ENCODE measurements around the gene STARD3. TPM values are rescaled to one million over a fixed set of nuclear protein-coding genes. Genes with fewer than 3 reads are reported as not detected.

STARD3 gene
- total and polyA plus RNA-seq, 2 donors from 2014 or later, result 32.1 to 47.6 TPM

DNA sequence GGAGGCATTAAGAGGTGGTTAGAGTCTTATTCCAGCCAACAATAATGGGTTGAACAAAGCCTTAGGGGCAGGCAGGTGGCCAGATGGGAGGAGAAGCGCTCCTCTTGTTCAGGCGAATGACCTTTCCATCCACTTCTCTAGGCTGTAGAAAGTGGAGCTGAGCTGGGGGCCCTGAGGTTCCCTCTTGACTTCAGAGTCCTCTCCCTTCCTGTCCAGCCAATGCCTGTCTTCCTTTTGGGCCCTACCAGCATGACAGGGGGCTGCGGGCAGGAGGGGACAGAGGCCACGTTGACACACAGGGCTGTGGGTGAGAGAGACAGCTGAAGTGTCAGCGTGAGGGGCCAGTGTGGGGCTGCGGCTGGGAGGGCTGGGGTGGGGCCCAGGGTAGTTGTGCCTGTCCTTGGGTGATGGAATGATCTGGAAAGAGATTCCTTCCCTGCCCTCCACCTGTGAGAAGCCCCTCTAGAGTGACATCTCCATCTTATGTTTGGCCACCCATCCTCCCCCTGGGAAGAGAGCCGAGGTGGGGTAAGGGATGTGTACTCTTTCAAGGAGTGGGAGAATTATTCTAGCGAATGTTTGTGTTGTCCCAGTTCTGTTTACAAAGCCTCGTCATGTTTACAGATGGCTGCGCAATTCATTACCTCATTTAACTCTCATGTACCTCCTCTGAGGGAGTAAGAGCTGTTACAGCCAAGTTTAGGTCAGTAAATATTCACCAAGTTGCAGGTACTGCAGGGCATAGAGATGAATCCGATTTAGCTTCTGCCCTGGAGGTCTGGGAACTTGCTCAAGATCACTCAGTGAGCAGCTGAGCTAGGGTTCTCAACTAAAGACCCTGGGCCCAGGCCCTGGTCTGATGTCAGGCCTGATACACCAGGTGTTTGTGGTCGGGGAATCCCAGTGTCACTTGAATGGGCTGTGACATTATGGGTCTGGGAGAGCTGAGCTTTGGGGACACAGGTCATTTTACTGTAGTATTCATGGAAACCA, 66.3 kb downstream of the STARD3 start:
- Histone ChIP-seq H3K36me3 (ENCODE audit: control insufficient read depth in 2 of 3, insufficient read depth in 3 of 3, low read length in 3 of 3) (peaks cover 0 to 12% (median 7%) of the 10 kb centered on the region in 3 donors), H3K27ac (ENCODE audit: low read depth in 2 of 2, low read length in 2 of 2) (peak overlapping the region; percentile 59 to 80), H3K27me3 (ENCODE audit: control insufficient read depth, insufficient read depth, low read length) (no peaks in the 10 kb centered on the region), H3K9me3 (ENCODE audit: control insufficient read depth in 2 of 3, insufficient read depth in 1 of 3, low read length in 3 of 3) (no peaks in the 10 kb centered on the region), H3K4me1 (ENCODE audit: control insufficient read depth in 2 of 3, insufficient read depth in 2 of 3, low read depth in 1 of 3, low read length in 3 of 3) (peaks cover 0 to 66% (median 41%) of the 10 kb centered on the region in 3 donors), H3K9ac (ENCODE audit: low read length in 3 of 3) (peak overlapping the region in 2 of 3 donors; percentile 22 to 31), H3K4me3 (ENCODE audit: low read length in 3 of 3) (peak overlapping the region in 2 of 3 donors; percentile 4 to 30)
- intact Hi-C loops (cut with DNase I), result no loop called here
- TF ChIP-seq, protein P1, sequence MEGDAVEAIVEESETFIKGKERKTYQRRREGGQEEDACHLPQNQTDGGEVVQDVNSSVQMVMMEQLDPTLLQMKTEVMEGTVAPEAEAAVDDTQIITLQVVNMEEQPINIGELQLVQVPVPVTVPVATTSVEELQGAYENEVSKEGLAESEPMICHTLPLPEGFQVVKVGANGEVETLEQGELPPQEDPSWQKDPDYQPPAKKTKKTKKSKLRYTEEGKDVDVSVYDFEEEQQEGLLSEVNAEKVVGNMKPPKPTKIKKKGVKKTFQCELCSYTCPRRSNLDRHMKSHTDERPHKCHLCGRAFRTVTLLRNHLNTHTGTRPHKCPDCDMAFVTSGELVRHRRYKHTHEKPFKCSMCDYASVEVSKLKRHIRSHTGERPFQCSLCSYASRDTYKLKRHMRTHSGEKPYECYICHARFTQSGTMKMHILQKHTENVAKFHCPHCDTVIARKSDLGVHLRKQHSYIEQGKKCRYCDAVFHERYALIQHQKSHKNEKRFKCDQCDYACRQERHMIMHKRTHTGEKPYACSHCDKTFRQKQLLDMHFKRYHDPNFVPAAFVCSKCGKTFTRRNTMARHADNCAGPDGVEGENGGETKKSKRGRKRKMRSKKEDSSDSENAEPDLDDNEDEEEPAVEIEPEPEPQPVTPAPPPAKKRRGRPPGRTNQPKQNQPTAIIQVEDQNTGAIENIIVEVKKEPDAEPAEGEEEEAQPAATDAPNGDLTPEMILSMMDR (IDR thresholded peaks at IDR 0.05; ENCODE audit: borderline replicate concordance, extremely low read depth, insufficient read depth), result no peak
- DNase-seq (peak in 1 of 5 donors; percentile 20), FAIRE-seq (no peak)

DNA sequence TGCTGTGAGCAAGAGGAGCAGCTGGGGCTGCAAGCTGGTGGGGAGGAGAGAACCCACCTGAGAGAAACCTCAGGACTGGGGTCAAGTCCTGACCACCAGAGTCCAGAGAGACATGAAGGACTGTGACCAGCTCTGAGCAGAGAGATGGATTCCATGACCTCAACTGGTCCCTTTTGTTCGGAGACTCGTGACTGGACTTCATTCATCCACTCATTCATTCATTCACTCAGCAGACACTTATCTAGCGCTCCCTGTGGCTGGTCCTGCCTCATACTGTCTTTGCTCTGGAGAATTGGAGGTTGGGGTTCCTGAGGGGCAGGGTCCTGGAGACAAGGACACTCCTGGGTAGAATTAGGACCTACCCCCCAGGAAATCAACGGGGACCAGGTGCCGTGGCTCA, 67.0 kb downstream of the STARD3 start:
- Histone ChIP-seq H3K27ac (ENCODE audit: low read depth in 2 of 2, low read length in 2 of 2) (peak overlapping the region; percentile 59 to 80), H3K9ac (ENCODE audit: low read length in 3 of 3) (peak overlapping the region in 2 of 3 donors; percentile 5 to 31), H3K4me3 (ENCODE audit: low read length in 3 of 3) (peak overlapping the region in 1 of 3 donors; percentile 30)

DNA sequence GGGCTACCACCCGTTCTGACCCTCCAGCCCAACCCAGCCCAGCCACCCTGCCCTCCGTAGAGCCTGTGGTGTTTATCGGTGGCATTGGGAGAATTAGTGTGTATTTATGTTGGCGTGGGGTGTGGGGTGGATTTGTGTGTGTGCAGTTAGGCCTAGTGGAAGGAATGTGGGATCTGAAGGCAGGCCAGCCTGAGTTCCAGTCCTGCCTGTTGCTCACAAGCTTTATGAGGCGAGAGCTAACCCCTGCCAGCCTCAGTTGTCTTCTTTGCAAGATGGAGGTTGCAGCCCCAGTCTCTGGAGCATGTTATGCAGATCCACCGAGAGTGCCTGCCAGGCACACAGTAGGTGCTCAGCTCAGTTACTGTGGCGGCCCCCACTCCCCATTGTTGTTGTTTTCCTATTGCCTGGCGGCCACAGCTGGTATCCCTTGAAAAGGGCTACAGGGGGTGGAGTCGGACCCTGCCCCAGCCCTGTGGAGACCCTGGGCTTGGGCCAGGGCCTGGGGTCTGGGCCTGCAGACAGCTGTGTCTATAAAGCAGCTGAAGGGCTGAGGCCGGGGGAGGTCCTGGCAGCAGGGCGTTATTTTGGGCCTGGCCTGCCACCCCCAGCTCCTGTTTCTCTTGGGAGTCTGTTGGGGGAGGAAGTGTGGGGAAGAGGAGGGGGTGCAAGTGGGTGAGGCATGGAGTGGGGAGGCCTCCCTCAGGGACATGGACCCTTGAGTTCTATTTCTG, 68.0 kb downstream of the STARD3 start:
- Histone ChIP-seq H3K9ac (ENCODE audit: low read length in 3 of 3) (peak overlapping the region in 2 of 3 donors; percentile 51 to 85), H3K4me3 (ENCODE audit: low read length in 3 of 3) (peak overlapping the region in 1 of 3 donors; percentile 33), H3K27ac (ENCODE audit: low read depth in 2 of 2, low read length in 2 of 2) (peak overlapping the region; percentile 90 to 93), H3K9me3 (ENCODE audit: control insufficient read depth in 2 of 3, insufficient read depth in 1 of 3, low read length in 3 of 3) (no peaks in the 10 kb centered on the region), H3K36me3 (ENCODE audit: control insufficient read depth in 2 of 3, insufficient read depth in 3 of 3, low read length in 3 of 3) (peaks cover 2 to 29% (median 18%) of the 10 kb centered on the region in 3 donors), H3K27me3 (ENCODE audit: control insufficient read depth, insufficient read depth, low read length) (no peaks in the 10 kb centered on the region), H3K4me1 (ENCODE audit: control insufficient read depth in 2 of 3, insufficient read depth in 2 of 3, low read depth in 1 of 3, low read length in 3 of 3) (peaks cover 0 to 61% (median 36%) of the 10 kb centered on the region in 3 donors)
- no peak for DNase-seq
- intact Hi-C loops (cut with DNase I), result no loop called here
- FAIRE-seq, result no peak
- TF ChIP-seq, protein P1 (IDR thresholded peaks at IDR 0.05; ENCODE audit: borderline replicate concordance, extremely low read depth, insufficient read depth), result no peak

More for the DNA sequence above, 67.0 kb downstream of the STARD3 start:
- no peak for FAIRE-seq
- intact Hi-C loops (cut with DNase I), result no loop called here
- no peak for DNase-seq
- Histone ChIP-seq H3K9me3 (ENCODE audit: control insufficient read depth in 2 of 3, insufficient read depth in 1 of 3, low read length in 3 of 3) (no peaks in the 10 kb centered on the region), H3K27me3 (ENCODE audit: control insufficient read depth, insufficient read depth, low read length) (no peaks in the 10 kb centered on the region), H3K4me1 (ENCODE audit: control insufficient read depth in 2 of 3, insufficient read depth in 2 of 3, low read depth in 1 of 3, low read length in 3 of 3) (peaks cover 0 to 66% (median 41%) of the 10 kb centered on the region in 3 donors), H3K36me3 (ENCODE audit: control insufficient read depth in 2 of 3, insufficient read depth in 3 of 3, low read length in 3 of 3) (peaks cover 2 to 20% (median 11%) of the 10 kb centered on the region in 3 donors)
- TF ChIP-seq, protein P1 (IDR thresholded peaks at IDR 0.05; ENCODE audit: borderline replicate concordance, extremely low read depth, insufficient read depth), result no peak

Data from kidney (tissue), 14 donors.